Ovary (tissue), 9 donors: ENCODE data around the gene ZNF91. TPM values are rescaled to one million over a fixed set of nuclear protein-coding genes. Genes with fewer than 3 reads are reported as not detected.

Source experiments
- DNase-seq, 5 donors: peaks; one replicate each; pipeline ENCODE4 v3.0.0-alpha.2; 2019 to 2020
- H3K27ac ChIP-seq, 2 donors: fragments of 200-600 bp; one replicate each; pipeline versions ENCODE4 v1.5.1 to v1.8.0; 2019 to 2022
- H3K27me3 ChIP-seq: fragments of 200-600 bp; one replicate; pipeline ENCODE4 v1.8.0; 2022
- H3K36me3 ChIP-seq: fragments of 200-600 bp; sonication (generic); one replicate; pipeline ENCODE4 v1.5.1; 2019
- H3K4me1 ChIP-seq: one replicate; pipeline ENCODE4 v1.8.1; 2013; ENCODE audit warnings: mild to moderate bottlenecking, moderate library complexity; ENCODE audit not compliant: insufficient read depth
- H3K4me3 ChIP-seq: fragments of 200-600 bp; sonication (generic); one replicate; pipeline ENCODE4 v1.5.1; 2017
- H3K9me3 ChIP-seq, 2 donors: fragments of 200-600 bp in 1 of 2; sonication (generic) in 1 of 2; one replicate each; pipeline versions ENCODE4 v1.5.1 to v1.8.1; 2013 to 2019; ENCODE audit warnings: mild to moderate bottlenecking in 1 of 2, moderate library complexity in 1 of 2
- EP300 ChIP-seq: sonication (generic); formaldehyde crosslinking; IDR thresholded peaks from one replicate; pipeline ENCODE4 v1.6.1; 2017; ENCODE audit warnings: antibody characterized with exemption
- POLR2A ChIP-seq: fragments of 450-650 bp; IDR thresholded peaks from one replicate; pipeline ENCODE4 v1.6.1; 2017; ENCODE audit warnings: antibody characterized with exemption, mild to moderate bottlenecking, moderate library complexity
- WGBS, 3 donors: extraction: QIAGEN DNeasy Blood & Tissue Kit in 1 of 3; methylation state at CpG; one replicate each; pipeline versions ENCODE4 v1.1.5 to v1.1.7; 2013 to 2017; 5-methylcytosine and 5-hydroxymethylcytosine counted together
- intact Hi-C, 4 donors: fragments of 100-400 bp; cut with DNase I; formaldehyde crosslinking; loops; one replicate each; pipeline versions ENCODE4 v1.11.0 to v1.15.1; 2022 to 2023
- polyA plus RNA-seq, 2 donors: library from polyadenylated mRNA; stranded (reverse); fragments of 200-250 nt in 1 of 2; fragments of 350-450 nt in 1 of 2; fragmentation: Illumina TruSeq in 1 of 2; extraction: RNeasy Lipid Tissue Mini Kit (QIAGEN cat#74804) in 1 of 2; gene quantifications; one replicate each; pipeline ENCODE4 v1.2.3, GENCODE V29; 2013 to 2014
- total RNA-seq, 7 donors: library from RNA; depleted of rRNA in 2 of 7; stranded (reverse); fragments of >200 nt in 2 of 7; fragmentation: NEBNext Ultra II Directional in 3 of 7; extraction: Animal tissue kit (Norgen Biotek cat#: 25700) in 3 of 7; gene quantifications; one replicate each; pipeline versions ENCODE4 v1.1.0 to v1.2.4, GENCODE V29; 2016 to 2023
- TF ChIP-seq, protein P1 (sequence below), 3 donors: fragments of 450-650 bp in 2 of 3; fragments of 200-600 bp in 1 of 3; IDR thresholded peaks; one replicate each; pipeline versions ENCODE4 v1.5.1 to v1.8.0; 2016 to 2022; ENCODE audit warnings: antibody characterized with exemption in 3 of 3, mild to moderate bottlenecking in 1 of 3
- donor health status: DM: no; HTN: no; CAD: no; lungs with moderate emphysema.
- donor health status: DM: no; HTN: no; CAD: no.
- donor health status: Bipolar disorder and iron deficiency.
- donor health status: DM: yes; HTN: yes; CAD: no.
- donor health status: DM: no; HTN: no; CAD: no.
- donor health status: DM: yes; HTN: yes; CAD: no.

The ZNF91 gene
- total and polyA plus RNA-seq, 9 donors, result 13.2 to 85.6 (median 66.6) TPM

DNA sequence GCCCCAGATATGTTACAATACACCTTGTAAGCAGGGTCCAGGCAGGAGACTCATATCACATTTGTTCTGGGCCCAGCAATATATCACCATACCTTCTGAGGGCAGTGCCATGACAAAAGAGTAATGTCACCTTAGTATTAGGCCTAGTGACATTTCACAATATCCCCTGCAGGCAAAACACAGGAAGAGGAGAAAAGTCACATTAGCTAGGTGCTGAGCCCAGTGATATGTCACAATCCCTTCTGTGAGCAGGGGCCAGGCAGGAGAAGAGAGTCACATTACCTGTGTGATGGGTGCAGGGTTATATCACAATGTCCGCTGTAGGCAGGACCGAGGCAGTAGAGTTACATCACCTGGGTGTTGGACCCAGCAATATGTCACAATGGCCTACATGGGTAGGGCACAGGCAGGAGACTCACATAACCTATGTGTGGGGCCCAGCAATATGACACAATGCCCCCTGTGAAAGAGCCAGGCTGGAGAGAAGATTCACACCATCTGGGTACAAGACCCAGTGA, 12.4 kb upstream of the ZNF91 start:
- TF ChIP-seq EP300 (no peak), POLR2A (no peak)
- TF ChIP-seq, protein P1, sequence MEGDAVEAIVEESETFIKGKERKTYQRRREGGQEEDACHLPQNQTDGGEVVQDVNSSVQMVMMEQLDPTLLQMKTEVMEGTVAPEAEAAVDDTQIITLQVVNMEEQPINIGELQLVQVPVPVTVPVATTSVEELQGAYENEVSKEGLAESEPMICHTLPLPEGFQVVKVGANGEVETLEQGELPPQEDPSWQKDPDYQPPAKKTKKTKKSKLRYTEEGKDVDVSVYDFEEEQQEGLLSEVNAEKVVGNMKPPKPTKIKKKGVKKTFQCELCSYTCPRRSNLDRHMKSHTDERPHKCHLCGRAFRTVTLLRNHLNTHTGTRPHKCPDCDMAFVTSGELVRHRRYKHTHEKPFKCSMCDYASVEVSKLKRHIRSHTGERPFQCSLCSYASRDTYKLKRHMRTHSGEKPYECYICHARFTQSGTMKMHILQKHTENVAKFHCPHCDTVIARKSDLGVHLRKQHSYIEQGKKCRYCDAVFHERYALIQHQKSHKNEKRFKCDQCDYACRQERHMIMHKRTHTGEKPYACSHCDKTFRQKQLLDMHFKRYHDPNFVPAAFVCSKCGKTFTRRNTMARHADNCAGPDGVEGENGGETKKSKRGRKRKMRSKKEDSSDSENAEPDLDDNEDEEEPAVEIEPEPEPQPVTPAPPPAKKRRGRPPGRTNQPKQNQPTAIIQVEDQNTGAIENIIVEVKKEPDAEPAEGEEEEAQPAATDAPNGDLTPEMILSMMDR (IDR thresholded peaks at IDR 0.05), result no peak
- no peaks in the 10 kb centered on the region for H3K27me3 ChIP-seq
- intact Hi-C loops, result no loop called here
- no peak overlapping the region for H3K4me3 ChIP-seq
- no peaks in the 10 kb centered on the region for H3K9me3 ChIP-seq
- no peaks in the 10 kb centered on the region for H3K36me3 ChIP-seq
- WGBS, 3 donors, result 91 to 99% (median 96%) methylated on average over 2 of the region's 2 CpGs
- no peak for DNase-seq
- H3K27ac ChIP-seq, result no peak overlapping the region
- no peaks in the 10 kb centered on the region for H3K4me1 ChIP-seq

DNA sequence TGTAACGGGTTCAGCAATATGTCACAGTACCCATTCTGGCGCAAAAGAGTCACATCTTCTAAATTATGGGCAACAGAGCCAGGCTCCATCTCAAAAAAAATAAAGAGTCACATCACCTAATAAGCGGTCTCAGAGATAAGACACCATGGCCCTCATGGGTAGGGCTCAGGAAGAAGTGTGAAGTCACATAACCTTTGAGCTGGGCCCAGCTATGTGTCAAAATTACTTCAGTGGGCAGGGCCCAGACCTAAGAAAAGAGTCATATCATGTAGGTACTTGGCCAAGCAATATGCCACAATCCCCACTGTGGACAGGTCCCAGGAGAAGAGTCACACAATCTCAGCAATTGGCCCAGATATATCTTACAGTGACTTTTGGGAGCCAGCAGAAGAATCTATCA, 11.4 kb upstream of the ZNF91 start:
- intact Hi-C loops, result no loop called here
- DNase-seq, result no peak
- H3K27ac ChIP-seq, result no peak overlapping the region
- H3K9me3 ChIP-seq, result no peaks in the 10 kb centered on the region
- no peaks in the 10 kb centered on the region for H3K27me3 ChIP-seq
- 96 to 99% (median 96%) methylated on average over 3 of the region's 3 CpGs for WGBS, 3 donors
- no peak overlapping the region for H3K4me3 ChIP-seq
- TF ChIP-seq POLR2A, result no peak
- no peak for TF ChIP-seq EP300
- TF ChIP-seq, protein P1 (IDR thresholded peaks at IDR 0.05), result no peak
- H3K4me1 ChIP-seq, result no peaks in the 10 kb centered on the region
- no peaks in the 10 kb centered on the region for H3K36me3 ChIP-seq

- DNase-seq, result no peak
- Histone ChIP-seq H3K27ac (no peak overlapping the region), H3K27me3 (no peaks in the 10 kb centered on the region), H3K36me3 (no peaks in the 10 kb centered on the region), H3K9me3 (no peaks in the 10 kb centered on the region), H3K4me1 (no peaks in the 10 kb centered on the region), H3K4me3 (no peak overlapping the region)
- TF ChIP-seq POLR2A (no peak), EP300 (no peak)
- TF ChIP-seq, protein P1 (IDR thresholded peaks at IDR 0.05), result no peak
- 85 to 98% (median 90%) methylated on average over 2 of the region's 2 CpGs for WGBS, 3 donors
- intact Hi-C loops, result no loop called here
Observed at GRCh38 chr19:23406091-23406490, 10.8 kb upstream of the ZNF91 start.

GRCh38 chr19:23404676-23405075, 9.4 kb upstream of the ZNF91 start:
- Histone ChIP-seq H3K27ac (no peak overlapping the region), H3K27me3 (no peaks in the 10 kb centered on the region), H3K4me3 (no peak overlapping the region), H3K9me3 (no peaks in the 10 kb centered on the region), H3K4me1 (no peaks in the 10 kb centered on the region), H3K36me3 (no peaks in the 10 kb centered on the region)
- TF ChIP-seq EP300 (no peak), POLR2A (no peak)
- TF ChIP-seq, protein P1 (IDR thresholded peaks at IDR 0.05), result no peak
- 83 to 100% (median 95%) methylated on average over 1 of the region's 1 CpG for WGBS, 3 donors
- no peak for DNase-seq
- intact Hi-C loops, result no loop called here
